CD4-positive, alpha-beta T cell treated with Interleukin-1 beta for 1 hour (primary cell): ENCODE data around the gene KCTD12.
"Not testable (repeated sequence)": the region's sequence is repeated elsewhere in the genome, so short reads cannot be mapped to it uniquely, and the experiment has no call there.

Experiments
- DNase-seq, 2 donors: peaks; one replicate each; pipeline ENCODE4 v3.0.0-alpha.2; 2020 to 2022

KCTD12 gene

DNA sequence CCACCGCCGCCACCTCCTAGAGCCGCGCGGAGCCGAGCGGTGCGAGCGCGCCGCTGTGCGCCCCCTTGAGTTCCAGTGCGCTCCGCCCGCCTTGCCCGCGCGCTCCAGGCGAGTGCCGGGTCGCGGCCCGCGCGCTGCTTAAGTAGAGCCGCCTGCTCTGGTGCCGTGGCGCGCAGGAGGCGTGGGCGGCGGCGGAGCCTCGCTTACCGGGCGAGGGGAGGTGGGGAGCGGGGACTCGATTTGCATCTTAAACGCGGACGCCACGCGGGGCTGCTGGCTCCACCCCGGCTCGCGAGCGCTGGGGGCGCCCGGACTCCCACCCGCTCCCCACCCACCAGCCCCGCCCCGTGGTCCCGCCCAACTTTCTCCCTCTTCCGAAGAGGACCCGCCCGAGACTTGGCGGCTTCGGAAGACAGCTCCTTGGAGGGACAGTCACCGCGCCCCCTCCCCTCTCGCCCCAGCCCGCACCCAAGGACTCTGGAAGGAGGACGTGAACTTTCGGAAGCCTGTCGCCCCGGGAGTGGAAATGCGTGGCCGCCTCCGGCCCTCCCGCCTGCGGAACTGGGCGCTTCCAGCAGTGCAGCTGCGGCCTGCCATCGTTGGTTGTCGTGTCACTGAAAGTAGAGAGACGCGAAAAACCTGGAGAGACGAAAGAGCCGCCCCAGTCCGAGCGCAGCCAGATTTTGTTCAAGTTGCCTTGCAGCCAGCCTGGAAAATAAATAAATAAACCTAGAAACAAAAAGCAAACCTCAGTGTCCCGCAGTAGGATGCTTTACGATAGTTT is at the start of gene KCTD12:
Gene KCTD12, minus strand, starts transcription at position 114 of the 784 bp plus-strand sequence. CDS start 257 bp downstream, outside the sequence.
- DNase-seq, result peak; percentile 75 to 87

DNA sequence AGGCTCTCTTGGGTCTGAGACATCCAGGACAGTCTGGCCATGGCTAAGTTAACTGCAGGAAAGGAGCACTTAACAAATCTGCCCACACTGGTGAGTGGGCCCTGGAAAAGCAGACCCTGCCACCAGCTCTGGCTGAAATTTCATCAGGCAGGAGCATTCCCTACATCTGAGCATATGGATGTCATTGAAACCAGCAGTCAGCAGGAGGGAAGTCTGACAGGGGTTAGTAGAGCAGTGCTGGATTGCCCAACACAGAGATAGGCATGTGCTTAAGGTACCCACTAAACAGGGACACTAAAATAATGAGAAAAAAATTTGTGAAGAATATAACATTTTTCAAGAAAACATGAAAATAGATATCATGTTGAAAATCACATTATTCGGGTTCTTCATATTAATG is 48.5 kb upstream of the KCTD12 start:
- no peak for DNase-seq

DNA sequence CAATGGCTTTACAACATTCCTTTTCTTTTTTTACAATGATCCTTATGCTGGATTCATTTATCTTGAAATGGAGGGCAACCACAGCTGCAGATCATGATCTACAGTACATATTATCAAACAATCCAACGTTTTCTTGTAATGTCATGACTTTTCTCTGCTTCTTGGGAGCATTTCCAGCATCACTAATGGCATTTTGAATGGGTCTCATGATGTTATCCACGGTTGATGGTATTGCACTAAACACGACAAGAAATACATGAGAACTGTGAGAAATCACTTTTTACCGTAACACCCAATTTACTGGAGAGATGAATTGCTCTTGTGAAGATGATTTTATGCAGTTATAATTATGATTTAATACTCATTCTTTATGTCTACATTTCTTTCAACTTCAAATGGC is 45.9 kb upstream of the KCTD12 start:
- DNase-seq, result no peak

DNA sequence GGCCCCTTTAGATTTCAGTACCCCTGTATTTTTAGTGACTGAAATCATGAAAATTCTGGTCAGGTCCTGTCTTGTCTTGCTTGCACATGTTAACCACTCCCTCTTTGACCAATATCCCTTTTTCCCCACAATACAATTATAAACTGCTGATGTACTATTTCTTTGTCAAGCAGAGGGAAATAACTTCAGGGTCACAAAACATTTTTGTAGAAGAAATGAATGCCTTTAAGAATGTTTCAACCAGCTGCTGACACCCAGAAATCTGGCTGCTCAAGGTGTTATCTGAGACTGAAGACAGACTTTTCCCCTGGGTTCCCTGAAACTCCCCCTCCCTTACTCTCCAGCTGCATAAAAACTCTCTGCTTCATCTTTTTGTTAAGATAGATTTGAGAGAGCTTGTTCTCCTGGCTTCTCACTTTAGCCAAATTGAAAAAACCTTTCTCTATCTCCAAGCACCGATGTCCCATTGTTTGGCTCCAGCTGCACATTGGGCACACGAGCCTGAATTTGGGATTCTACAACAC is 43.7 kb upstream of the KCTD12 start:
- DNase-seq, result no peak

DNA sequence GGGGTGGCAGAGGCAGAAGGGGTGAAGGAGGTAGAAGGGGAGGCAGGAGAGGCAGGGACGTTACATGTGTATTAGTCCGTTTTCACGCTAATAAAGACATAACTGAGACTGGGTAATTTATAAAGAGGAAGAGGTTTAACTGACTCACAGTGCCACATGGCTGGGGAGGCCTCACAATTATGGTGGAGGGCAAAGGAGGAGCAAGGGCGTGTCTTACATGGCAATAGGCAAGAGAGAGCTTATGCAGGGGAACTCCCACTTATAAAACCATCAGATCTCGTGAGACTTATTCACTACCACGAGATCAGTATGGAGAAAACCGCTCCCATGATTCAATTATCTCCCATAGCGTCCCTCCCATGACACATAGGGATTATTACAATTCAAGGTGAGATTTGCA is 43.1 kb upstream of the KCTD12 start:
- no peak for DNase-seq

DNA sequence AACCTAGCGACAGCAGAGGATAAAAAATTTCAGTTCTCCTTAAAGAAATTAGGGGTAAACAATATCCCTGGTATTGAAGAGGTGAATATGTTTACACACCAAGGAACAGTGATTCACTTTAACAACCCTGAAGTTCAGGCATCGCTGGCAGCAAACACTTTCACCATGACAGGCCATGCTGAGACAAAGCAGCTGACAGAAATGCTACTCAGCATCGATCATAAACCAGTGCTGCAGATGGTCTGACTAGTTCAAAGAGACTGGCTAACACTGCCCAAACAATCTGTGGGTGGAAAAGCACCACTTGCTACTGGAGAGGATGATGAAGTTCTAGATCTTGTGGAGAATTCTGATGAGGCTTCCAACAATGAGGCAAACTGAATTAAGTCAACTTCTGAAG is 42.3 kb upstream of the KCTD12 start:
- no peak for DNase-seq

DNA sequence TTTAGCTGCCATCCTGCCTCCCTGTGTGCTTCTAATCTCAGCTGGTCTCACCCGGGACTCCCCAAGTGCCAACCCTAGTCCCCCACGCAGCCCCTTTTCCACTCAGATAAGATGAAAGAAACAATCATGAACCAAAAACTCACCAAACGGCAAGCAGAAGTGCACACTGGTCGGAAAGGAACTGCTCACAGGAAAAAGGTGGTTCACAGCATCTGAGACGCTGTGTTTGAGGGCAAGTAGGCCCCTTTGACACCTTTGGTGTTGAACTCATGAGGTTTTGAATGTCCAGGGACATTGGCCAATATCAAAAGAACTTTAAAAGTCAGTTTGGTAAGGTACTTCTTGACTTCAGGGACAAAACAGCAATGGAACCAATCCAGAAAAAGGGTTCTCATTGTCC is 41.8 kb upstream of the KCTD12 start:
- no peak for DNase-seq

DNA sequence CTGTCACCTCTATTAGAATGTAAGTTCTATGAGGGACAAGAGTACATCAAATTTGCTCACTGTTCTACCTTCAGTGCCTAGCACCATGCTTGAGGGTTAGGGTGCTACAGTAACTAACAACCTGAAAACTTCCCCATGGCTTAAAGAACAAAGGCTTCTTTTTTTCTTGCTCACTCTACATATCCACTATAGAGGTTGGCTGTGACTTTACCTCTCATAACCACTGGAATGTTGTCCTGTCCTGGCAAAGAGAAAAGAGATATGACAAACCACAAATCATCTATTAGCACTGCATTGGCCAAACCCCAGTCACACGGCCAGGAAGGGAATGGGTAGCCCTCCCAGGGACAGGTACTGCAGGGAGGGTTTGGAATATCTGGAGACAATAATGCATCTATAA is 38.9 kb upstream of the KCTD12 start:
- no peak for DNase-seq

DNA sequence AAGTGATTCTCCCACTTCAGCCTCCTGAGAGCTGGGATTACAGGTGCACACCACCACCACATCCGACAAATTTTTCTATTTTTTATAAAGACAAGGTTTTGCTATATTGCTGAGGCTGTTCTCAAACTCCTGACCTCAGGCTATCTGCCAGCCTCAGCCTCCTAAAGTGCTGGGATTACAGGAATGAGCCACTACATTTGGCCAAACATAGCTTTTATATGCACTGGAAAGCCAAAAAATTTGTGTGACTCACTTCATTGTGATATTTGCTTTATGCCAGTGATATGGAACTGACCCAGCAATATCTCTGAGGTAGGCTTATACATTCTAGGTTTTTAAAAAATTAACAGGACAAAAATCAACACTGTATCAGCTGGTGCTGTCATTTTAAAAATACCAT is 35.3 kb upstream of the KCTD12 start:
- no peak for DNase-seq

DNA sequence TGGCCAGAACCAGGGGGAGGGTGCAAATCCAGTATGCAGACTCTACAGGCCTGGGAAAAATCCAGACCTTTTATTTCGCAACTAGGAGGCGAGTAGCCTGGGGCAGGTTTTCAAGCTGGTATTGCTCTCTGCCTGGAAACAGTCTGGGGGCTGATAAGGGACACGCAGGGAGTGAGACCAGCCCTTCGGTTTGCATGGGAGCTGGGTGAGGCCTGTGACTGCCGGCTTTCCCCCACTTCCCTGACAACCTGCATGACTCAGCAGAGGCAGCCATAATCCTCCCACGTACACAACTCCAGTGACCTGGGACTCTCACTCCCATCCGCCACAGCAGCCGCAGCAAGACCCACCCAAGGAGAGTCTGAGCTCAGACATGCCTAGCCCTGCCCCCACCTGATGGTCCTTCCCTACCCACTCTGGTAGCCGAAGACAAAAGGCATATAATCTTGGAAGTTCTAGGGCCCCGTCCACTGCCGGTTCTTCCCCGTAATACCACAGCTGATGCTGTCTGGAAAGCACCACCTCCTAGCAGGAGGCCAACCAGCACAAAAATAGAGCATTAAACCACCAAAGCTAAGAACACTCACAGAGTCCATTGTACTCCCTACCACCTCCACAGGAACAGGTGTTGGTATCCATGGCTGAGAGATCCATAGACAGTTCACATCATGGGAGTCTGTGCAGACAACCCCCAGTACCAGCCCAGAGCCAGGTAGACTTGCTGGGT is 31.7 kb upstream of the KCTD12 start:
- DNase-seq, result not testable (repeated sequence)

DNA sequence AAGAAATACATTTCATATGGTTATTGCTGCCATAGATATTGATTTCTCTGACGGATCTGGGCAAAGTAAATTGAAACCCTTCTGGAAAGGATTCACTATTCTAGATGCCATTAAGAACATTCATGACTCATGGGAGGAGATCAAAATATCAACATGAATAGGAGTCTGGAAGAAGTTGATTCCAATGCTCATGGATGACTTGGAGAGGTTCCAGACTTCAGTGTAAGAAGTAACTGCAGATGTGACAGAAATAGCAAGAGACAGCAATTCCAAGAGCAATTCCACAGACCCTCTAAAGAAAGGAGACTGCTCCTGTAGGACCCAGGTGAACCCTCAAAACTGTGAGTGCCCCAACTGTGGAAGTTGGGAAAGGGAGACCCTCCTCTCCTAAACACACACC is 30.9 kb upstream of the KCTD12 start:
- no peak for DNase-seq

DNA sequence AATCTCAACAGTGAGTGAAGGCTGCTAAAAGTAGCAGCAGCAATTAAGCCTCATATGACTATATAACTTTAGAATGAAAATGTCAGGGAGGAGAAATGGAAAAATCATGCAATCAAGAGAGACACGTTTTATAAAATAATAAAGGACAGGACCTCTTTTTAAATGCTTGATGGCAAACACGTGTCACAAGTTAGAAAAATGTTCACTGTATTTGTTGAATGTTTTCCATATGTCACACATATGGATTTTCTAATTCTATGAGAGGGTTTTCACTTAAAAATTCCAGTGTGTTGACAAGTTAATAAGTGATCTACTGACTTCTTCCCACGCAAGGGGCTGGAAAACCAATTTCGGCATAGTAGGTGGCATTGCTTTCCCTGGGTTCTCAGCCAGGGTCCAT is 27.7 kb upstream of the KCTD12 start:
- no peak for DNase-seq

DNA sequence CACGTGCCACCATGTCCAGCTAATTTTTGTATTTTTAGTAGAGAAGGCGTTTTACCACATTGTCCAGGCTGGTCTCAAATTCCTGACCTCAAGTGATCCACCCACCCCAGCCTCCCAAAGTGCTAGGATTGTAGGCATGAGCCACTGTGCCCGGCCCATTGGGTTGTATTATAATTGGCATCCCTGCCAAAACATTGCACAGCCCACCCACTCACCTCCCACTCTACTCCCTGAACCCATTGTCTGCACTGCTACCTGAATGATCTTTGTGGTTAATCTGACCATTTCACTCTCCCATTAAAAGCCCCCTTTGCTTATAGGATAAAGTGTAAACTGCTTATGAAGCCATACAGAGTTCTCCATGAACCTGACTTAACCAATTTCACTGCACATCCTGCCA is 26.3 kb upstream of the KCTD12 start:
- no peak for DNase-seq

DNA sequence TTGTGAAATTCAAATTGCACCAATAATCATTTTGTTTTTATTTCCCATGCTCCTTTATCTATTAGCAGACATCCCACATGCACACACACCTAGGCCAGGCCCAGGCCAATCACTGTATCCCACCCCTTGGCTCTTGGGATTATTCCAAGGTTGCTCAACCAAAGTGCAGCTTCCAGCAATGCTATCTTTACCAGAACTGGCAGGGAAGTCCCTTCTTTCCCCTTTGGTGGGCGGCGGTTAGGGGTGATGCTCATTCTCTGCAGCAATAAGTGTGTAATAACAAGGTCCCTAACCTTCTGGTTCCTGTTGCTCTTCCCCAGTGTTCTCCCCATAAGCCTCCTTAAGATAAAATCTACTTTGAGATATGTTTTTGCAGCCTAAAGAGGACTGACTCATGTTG is 18.3 kb upstream of the KCTD12 start:
- DNase-seq, result no peak

DNA sequence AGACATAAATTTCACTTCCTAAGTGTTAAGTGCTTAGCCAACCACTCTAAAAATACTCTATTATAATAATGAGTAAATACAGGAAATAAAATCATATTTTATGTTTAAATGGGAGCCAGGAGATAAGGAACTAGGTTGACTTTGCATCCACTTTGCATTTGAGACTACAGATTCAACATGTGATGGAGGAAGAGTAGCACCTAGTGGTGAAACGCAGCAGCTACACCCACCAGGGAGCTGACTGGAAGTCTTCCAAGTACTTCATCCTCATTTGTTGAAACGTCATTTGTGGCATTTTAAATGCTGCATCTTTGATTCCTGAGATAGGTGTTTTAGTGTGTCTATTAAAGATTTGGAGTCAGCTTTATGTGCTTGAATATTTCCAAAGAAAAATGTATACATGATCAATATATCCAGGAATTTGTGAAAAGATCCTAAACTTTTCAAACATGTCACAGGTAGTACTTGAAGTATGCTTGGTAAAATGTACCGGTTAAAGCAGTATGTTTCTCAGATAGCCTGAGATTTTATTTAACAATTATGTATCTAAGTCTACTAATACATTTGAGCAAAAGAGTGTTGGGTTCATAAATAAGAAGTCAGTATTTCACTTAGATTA is 17.4 kb upstream of the KCTD12 start:
- DNase-seq, result peak; percentile 74

DNA sequence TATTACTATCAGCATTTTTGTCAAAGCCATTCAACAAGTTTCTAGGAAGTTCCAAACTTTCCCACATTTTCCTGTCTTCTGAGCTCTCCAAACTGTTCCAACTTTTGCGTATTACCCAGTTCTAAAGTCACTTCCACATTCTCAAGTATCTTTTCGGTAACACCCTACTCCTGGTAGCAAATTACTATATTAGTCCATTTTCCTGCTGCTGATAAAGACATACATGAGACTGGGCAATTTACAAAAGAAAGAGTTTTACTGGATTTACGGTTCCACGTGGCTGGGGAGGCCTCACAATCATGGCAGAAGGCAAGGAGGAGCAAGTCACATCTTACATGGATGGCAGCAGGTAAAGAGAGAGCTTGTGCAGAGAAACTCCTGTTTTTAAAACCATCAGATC is 12.9 kb upstream of the KCTD12 start:
- DNase-seq, result not testable (repeated sequence)

DNA sequence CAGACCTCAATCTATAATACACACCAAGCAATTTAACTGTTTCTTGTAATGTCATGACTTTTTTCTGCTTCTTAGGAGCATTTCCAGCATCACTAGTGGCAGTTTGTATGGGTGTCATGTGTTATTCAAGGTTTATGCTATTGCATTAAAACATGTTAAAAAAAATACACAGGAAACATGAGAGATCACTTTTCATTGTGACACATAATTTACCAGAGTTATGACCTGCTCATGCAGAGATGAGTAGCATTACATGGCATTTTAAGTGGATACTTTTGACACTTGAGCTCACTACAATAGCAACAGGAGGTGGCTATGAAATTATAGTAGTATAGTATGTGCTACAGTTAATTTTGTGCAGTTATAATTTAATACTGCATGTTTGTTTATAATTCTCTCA is 11.0 kb upstream of the KCTD12 start:
- not testable (repeated sequence) for DNase-seq

DNA sequence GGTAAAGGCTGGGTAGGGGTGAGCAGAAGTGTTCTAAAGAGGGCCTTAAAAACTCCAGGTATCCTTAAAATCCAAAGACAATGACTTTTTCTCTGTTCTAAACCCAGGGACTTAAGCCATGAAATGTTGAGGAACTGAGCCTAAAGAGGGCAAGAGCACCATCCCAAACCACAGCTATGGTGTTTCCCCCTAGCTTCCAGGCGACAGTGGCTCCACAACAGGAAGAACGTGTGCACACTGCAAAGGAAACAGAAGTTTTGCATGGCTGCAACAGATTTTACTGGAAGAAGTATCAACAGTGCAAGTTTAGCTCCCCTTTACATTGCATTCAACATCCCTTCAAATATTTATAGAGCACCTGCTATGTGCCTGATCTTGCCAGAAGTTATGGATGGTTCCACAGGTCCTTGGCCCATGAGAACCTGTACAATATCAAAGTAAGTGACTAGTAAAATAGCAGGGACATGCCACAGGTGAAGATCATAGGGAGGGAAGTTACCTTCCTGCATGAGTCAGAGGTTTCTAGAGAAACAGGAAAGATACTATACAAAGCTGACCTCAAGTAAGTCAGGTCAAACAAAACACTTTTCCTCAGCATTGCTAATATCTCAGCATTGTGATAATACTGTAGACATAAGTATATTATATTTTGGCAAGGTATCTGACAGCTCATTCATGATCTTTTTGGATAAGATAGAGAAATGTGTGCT is 8.4 kb upstream of the KCTD12 start:
- no peak for DNase-seq

DNA sequence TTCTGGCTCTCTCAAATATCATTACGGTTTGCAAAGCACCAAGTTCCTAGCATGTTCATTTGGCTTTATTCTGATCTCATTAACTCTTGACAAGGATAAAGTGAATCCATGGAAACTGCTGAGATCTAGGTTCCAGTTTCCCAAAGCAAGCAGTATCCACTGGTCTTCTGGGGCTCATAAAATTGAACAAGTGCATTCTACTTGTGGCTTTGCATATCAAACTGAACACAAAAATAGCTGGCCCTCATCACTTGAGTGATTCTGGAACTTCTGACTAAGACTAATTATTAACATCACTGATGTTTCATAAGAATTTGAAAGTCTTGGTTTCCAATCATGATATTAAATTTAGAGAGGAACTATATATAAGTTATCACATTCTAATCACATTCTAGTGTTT is 6.3 kb upstream of the KCTD12 start:
- DNase-seq, result no peak

DNA sequence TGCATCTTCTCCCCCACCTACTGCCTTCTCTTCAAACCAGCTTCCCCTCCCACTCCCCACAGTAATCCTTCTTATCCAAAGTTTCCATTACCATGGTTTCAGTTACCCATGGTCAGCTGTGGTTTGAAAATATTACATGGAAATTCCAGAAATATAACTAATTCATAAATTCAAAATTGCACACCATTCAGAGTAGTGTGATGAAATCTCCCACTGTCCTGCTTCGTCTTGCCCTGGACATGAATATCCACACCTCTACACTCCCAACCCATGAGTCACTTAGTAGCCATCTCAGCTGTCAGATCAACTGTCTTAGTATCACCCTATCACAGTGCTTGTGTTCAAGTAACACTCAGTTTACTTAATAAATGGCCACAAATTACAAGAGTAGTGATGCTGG is 3.8 kb upstream of the KCTD12 start:
- DNase-seq, result no peak

DNA sequence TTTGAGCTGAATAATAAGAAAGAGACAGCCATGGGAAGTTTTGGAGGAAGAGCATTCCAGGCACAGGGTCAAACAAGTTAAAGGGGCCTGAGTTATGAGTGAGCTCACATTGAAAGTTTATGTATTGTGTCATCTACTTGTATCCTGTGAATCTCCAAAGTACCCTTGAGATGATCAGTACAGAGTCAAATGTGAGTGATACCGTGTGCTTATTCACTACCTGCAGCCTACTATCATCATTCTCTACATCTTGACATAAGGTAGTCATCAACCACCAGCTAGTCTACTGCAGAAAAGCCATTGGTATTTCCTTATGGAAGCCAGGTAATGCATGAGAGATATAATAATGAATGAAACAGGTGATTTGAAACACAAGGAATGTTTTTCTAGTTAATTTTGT is 3.0 kb upstream of the KCTD12 start:
- no peak for DNase-seq

DNA sequence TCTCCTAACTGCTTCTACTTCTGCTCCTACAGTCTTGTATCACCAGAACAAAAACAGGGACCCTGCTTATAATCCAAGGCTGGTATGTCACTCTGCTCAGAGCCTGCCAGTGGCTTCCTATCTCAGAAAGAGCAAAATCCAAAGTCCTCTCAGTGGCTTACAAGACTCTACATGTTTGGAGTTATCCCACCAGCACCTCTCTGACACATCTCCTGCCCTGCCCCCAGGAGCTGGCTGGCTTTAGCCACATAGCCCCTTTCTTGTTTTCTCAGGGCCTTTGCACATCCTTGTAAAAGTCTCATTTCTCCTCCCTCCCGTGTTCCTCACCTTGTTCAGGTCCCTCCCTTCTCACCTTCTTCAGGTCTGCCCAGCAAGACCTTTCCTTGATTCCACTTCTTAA is 2.2 kb upstream of the KCTD12 start:
- no peak for DNase-seq

DNA sequence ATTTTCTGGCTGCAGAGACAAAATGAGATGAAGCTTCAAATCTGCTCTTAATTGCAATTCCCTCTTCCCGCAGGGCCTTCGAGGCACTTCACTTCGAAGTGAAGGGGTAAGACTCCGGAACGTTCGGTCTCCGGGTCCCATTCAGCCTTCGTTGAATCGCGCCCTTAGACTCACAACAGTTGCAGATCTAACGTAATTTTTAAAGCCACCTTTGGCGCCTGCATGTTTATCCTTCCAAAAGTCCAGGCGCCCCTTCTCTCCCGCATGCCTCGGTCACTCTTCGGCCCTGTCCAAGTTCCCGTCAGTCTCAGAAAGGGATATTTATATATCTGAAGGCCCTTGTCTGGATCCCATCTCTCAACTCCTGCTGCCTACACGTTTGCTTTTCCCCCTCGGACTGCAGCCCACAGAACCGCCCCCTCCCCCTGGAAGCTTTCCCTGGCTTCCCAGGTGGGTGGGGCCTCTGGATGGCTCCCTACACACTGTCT is 915 bp upstream of the KCTD12 start:
- DNase-seq, result no peak
